ENCODE measurements around the gene SLC35C1.

- TF ChIP-seq CTCF (IDR thresholded peaks at IDR 0.05; ENCODE audit: control extremely low read depth in 1 of 3, insufficient read depth in 1 of 3, low read depth in 1 of 3, low read length in 3 of 3) (no peak), SP1 (IDR thresholded peaks at IDR 0.05; ENCODE audit: low read depth, low read length) (no peak), POLR2A (IDR thresholded peaks at IDR 0.05; ENCODE audit: control extremely low read depth in 1 of 2, low read depth in 2 of 2, low read length in 2 of 2) (no peak), POLR2AphosphoS5 (IDR thresholded peaks at IDR 0.05; ENCODE audit: low read depth, low read length) (no peak), SIX5 (IDR thresholded peaks at IDR 0.05; ENCODE audit: low read depth, low read length) (no peak), RFX5 (IDR thresholded peaks at IDR 0.05; ENCODE audit: borderline replicate concordance, low read depth, low read length) (no peak), CREB1 (IDR thresholded peaks at IDR 0.05) (no peak)
Observed at GRCh38 chr11:45757672-45758071, 47.3 kb upstream of the SLC35C1 start.

Measured in H1 (cell line).